ENCODE measurements around the gene ULBP2.
A peak's percentile ranks its signal among the peaks of the same experiment; 100 is the strongest.

Gene ULBP2

DNA sequence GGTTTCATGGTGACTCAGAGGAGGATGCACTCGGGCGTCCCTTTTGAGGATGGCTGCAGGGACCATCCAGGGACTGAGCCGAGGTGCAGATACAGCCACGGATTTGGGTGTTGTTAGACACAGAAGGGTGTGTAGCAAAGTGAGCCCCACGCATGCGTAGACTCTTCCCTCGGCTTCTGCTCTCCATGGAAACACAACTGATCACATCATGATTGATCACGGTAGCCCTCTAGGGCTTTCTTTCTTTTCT, 21.3 kb downstream of the ULBP2 start:
- Histone ChIP-seq H2BK15ac (ENCODE audit: low read depth, poor library complexity, severe bottlenecking) (no peak overlapping the region), H2BK12ac (ENCODE audit: low read length in 2 of 2) (no peak overlapping the region), H3K27ac (ENCODE audit: low read length, poor library complexity, severe bottlenecking) (no peak overlapping the region), H3K4me2 (ENCODE audit: low read length, poor library complexity, severe bottlenecking) (no peak overlapping the region), H4K91ac (ENCODE audit: low read length) (no peak overlapping the region), H3K79me1 (replicated peaks; ENCODE audit: low read length, poor library complexity, severe bottlenecking) (no peaks in the 10 kb centered on the region), H3K14ac (ENCODE audit: low read length in 2 of 2) (no peak overlapping the region), H3K4me1 (ENCODE audit: control insufficient read depth, insufficient read depth, low read depth, low read length) (peaks cover 32% of the 10 kb centered on the region), H2AFZ (ENCODE audit: low read depth, low read length) (peak overlapping the region; percentile 21), H4K8ac (ENCODE audit: low read length) (no peak overlapping the region), H3K9me3 (ENCODE audit: control insufficient read depth, low read length) (no peaks in the 10 kb centered on the region), H3K27me3 (ENCODE audit: control insufficient read depth in 1 of 2, insufficient read depth in 1 of 2, low read length in 2 of 2) (peaks cover 60 to 91% of the 10 kb centered on the region in 2 experiments), H2BK5ac (ENCODE audit: low read depth, low read length, poor library complexity, severe bottlenecking) (no peak overlapping the region), H3K4me3 (ENCODE audit: insufficient read depth in 1 of 2, low read depth in 1 of 2, low read length in 2 of 2) (peak overlapping the region in 1 of 2 experiments; percentile 72), H3K9ac (ENCODE audit: low read length) (peak overlapping the region; percentile 70), H2BK120ac (ENCODE audit: low read depth, low read length) (no peak overlapping the region), H2AK5ac (ENCODE audit: low read length, severe bottlenecking) (no peak overlapping the region), H3K4ac (ENCODE audit: low read depth in 1 of 2, low read length in 2 of 2) (no peak overlapping the region), H3K23ac (ENCODE audit: low read length in 2 of 2) (no peak overlapping the region), H3K18ac (ENCODE audit: low read depth in 1 of 2, low read length in 2 of 2) (no peak overlapping the region), H3K36me3 (ENCODE audit: control insufficient read depth in 1 of 2, insufficient read depth in 2 of 2, low read depth in 1 of 2, low read length in 2 of 2) (no peaks in the 10 kb centered on the region)
- DNase-seq, result peak; percentile 57
- 0% methylated on average over 7 of the region's 8 CpGs for WGBS

DNA sequence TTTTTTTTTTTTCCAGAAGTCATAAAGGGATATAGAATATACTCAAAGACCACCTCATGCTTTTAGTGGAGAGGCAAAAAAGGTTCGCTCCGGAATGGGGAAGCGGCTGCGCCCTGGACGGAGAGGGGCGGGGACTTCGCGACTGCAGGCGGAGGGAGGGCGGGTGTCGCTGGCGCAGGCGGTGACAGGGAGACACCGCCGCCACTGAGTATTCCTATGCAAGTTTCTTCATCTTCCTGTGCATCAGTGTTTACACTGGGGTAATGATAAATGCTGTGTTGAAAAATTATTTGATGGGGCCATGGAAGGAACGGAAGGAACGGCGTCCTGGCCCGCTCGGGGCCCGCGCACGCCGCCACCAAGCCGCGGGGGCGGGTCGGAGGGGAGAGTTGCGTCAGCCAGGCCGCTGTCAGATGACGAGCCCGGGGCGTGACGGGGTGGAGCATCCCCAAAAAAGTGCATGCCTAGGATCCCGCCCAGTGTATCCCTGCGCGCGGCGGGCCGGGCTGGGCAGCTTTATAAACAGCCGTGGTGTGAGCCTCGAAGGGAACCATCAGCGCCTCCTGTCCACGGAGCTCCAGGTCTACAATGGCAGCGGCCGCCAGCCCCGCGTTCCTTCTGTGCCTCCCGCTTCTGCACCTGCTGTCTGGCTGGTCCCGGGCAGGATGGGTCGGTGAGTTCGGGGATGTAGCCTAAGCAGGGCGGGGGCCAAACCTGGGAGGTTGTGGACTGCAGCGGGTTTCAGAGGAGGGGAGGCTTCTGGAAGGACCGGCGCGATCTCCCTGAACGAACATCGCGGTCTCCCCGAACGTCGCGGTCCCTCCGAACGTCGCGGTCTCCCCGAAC, 21.9 kb downstream of the ULBP2 start, which contains the start of gene ULBP1:
Gene ULBP1, plus strand, starts transcription at position 482 of the 846 bp plus-strand sequence. Its CDS starts 107 bp downstream, at position 589.
- Histone ChIP-seq H2BK12ac (ENCODE audit: low read length in 2 of 2) (peak within 1 kb of the TSS; percentile 52 to 74), H3K9me3 (ENCODE audit: control insufficient read depth, low read length) (no peaks in the 10 kb centered on the region), H4K91ac (ENCODE audit: low read length) (no peak within 1 kb of the TSS), H3K14ac (ENCODE audit: low read length in 2 of 2) (peak within 1 kb of the TSS in 1 of 2 experiments; percentile 93), H2BK120ac (ENCODE audit: low read depth, low read length) (no peak within 1 kb of the TSS), H3K9ac (ENCODE audit: low read length) (peak within 1 kb of the TSS; percentile 70), H3K4me2 (ENCODE audit: low read length, poor library complexity, severe bottlenecking) (peak within 1 kb of the TSS; percentile 82), H3K27me3 (ENCODE audit: control insufficient read depth in 1 of 2, insufficient read depth in 1 of 2, low read length in 2 of 2) (peaks cover 60 to 90% of the 10 kb centered on the region in 2 experiments), H4K8ac (ENCODE audit: low read length) (peak within 1 kb of the TSS; percentile 61), H3K79me1 (replicated peaks; ENCODE audit: low read length, poor library complexity, severe bottlenecking) (no peaks in the 10 kb centered on the region), H2AK5ac (ENCODE audit: low read length, severe bottlenecking) (no peak within 1 kb of the TSS), H3K4me3 (ENCODE audit: insufficient read depth in 1 of 2, low read depth in 1 of 2, low read length in 2 of 2) (peak within 1 kb of the TSS; percentile 55 to 72), H3K36me3 (ENCODE audit: control insufficient read depth in 1 of 2, insufficient read depth in 2 of 2, low read depth in 1 of 2, low read length in 2 of 2) (no peaks in the 10 kb centered on the region), H3K4me1 (ENCODE audit: control insufficient read depth, insufficient read depth, low read depth, low read length) (peaks cover 32% of the 10 kb centered on the region), H2BK15ac (ENCODE audit: low read depth, poor library complexity, severe bottlenecking) (peak within 1 kb of the TSS; percentile 84), H2BK5ac (ENCODE audit: low read depth, low read length, poor library complexity, severe bottlenecking) (no peak within 1 kb of the TSS), H3K23ac (ENCODE audit: low read length in 2 of 2) (peak within 1 kb of the TSS in 1 of 2 experiments; percentile 86), H2AFZ (ENCODE audit: low read depth, low read length) (peak within 1 kb of the TSS; percentile 36), H3K27ac (ENCODE audit: low read length, poor library complexity, severe bottlenecking) (no peak within 1 kb of the TSS), H3K4ac (ENCODE audit: low read depth in 1 of 2, low read length in 2 of 2) (no peak within 1 kb of the TSS), H3K18ac (ENCODE audit: low read depth in 1 of 2, low read length in 2 of 2) (no peak within 1 kb of the TSS)
- WGBS, result under 1% methylated on average over 62 of the region's 69 CpGs
- DNase-seq, result peak; percentile 86

DNA sequence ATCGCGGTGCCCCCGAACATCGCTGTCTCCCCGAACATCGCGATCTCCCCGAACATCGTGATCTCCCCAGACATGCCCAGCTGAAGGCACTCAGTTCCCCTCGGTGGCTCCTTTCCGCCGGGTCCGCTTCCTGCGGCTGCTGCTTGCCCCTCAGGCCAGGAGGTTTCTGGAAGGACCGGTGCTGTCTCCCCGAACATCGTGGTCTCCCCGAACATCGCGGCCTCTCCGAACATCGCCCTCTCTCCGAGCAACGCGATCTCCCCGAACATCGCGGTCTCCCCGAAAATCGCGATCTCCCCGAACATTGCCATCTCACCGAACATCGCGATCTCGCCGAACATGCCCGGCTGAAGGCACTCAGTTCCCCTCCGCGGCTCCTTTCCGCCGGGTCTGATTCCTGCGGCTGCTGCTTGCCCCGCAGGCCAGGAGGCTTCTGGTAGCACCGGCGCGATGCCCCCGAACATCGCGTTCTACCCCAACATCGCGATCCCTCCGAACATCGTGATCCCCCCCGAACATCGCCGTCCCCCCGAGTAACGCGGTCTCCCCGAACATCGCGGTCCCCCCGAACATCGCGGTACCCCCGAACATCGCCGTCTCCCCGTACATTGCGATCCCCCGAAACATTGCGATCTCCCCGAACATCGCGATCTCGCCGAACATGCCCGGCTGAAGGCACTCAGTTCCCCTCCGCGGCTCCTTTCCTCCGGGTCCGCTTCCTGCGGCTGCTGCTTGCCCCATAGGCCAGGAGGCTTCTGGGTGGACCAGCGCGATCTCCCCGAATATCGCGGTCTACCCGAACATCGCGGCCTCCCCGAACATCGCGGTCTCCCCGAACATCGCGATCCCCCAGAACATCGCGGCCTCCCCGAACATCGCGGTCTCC, 22.7 kb downstream of the ULBP2 start:
- Histone ChIP-seq H3K23ac (ENCODE audit: low read length in 2 of 2) (peak overlapping the region in 1 of 2 experiments; percentile 86), H3K4me3 (ENCODE audit: insufficient read depth in 1 of 2, low read depth in 1 of 2, low read length in 2 of 2) (peak overlapping the region; percentile 55 to 72), H2BK5ac (ENCODE audit: low read depth, low read length, poor library complexity, severe bottlenecking) (no peak overlapping the region), H3K4ac (ENCODE audit: low read depth in 1 of 2, low read length in 2 of 2) (no peak overlapping the region), H4K8ac (ENCODE audit: low read length) (peak overlapping the region; percentile 61), H2AFZ (ENCODE audit: low read depth, low read length) (peak overlapping the region; percentile 36), H4K91ac (ENCODE audit: low read length) (no peak overlapping the region), H3K27me3 (ENCODE audit: control insufficient read depth in 1 of 2, insufficient read depth in 1 of 2, low read length in 2 of 2) (peaks cover 63 to 89% of the 10 kb centered on the region in 2 experiments), H3K79me1 (replicated peaks; ENCODE audit: low read length, poor library complexity, severe bottlenecking) (no peaks in the 10 kb centered on the region), H2AK5ac (ENCODE audit: low read length, severe bottlenecking) (no peak overlapping the region), H3K4me1 (ENCODE audit: control insufficient read depth, insufficient read depth, low read depth, low read length) (peaks cover 32% of the 10 kb centered on the region), H3K14ac (ENCODE audit: low read length in 2 of 2) (peak overlapping the region in 1 of 2 experiments; percentile 93), H3K36me3 (ENCODE audit: control insufficient read depth in 1 of 2, insufficient read depth in 2 of 2, low read depth in 1 of 2, low read length in 2 of 2) (no peaks in the 10 kb centered on the region), H3K4me2 (ENCODE audit: low read length, poor library complexity, severe bottlenecking) (peak overlapping the region; percentile 82), H2BK15ac (ENCODE audit: low read depth, poor library complexity, severe bottlenecking) (peak overlapping the region; percentile 84), H2BK12ac (ENCODE audit: low read length in 2 of 2) (peak overlapping the region in 1 of 2 experiments; percentile 43), H3K9ac (ENCODE audit: low read length) (peak overlapping the region; percentile 68), H3K27ac (ENCODE audit: low read length, poor library complexity, severe bottlenecking) (no peak overlapping the region), H3K9me3 (ENCODE audit: control insufficient read depth, low read length) (no peaks in the 10 kb centered on the region), H3K18ac (ENCODE audit: low read depth in 1 of 2, low read length in 2 of 2) (no peak overlapping the region), H2BK120ac (ENCODE audit: low read depth, low read length) (no peak overlapping the region)
- peak; percentile 40 for DNase-seq
- whole genome bisulfite sequencing, result under 1% methylated on average over 95 of the region's 103 CpGs

Data from mesenchymal stem cell (in vitro differentiated cells and primary cell).